GM21723 (cell line): Measurements from ENCODE around the gene SRRM2.

ENCODE experiments used
- ATAC-seq: cut with Tn5 transposase; IDR thresholded peaks from one replicate; pipeline ENCODE4 v1.9.1; 2021; ENCODE audit warnings: mild to moderate bottlenecking, moderate library complexity; ENCODE audit not compliant: unreplicated experiment

SRRM2 gene

DNA sequence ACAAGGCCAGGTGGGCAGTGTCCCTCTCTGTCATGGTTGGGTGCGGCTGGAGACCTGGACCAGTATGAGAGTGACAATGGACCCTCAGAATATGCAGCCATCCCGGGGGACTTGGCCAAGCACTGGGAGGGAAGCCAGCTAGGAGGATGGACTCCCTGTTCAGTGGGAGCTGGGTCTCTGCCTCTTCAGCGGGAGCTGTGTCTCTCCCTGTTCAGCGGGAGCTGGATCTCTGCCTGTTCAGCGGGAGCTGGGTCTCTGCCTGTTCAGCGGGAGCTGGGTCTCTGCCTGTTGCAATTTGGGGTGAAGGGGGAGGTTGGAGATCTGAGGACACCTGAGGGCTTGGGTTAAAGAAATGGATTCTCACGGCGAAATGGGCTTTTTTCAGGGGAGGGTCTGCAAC lies 38.7 kb downstream of the SRRM2 start:
- ATAC-seq: no peak

DNA sequence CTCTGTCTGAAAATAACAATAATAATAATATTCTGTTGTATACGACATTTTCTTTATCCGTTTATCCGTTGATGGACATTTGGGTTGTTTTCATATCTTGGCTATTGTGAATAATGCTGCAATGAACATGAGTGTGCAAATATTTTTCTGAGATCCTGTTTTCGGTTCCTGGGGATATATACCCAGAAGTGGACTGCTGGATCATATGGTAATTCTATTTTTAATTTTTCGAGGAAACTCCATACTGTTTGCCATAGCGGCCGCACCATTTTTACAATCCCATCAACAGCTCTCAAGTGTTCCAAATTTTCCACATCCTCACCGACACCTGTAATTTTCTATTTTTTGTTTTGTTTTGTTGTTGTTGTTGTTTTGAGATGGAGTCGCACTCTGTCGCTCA lies 40.5 kb downstream of the SRRM2 start:
- no peak for ATAC-seq

DNA sequence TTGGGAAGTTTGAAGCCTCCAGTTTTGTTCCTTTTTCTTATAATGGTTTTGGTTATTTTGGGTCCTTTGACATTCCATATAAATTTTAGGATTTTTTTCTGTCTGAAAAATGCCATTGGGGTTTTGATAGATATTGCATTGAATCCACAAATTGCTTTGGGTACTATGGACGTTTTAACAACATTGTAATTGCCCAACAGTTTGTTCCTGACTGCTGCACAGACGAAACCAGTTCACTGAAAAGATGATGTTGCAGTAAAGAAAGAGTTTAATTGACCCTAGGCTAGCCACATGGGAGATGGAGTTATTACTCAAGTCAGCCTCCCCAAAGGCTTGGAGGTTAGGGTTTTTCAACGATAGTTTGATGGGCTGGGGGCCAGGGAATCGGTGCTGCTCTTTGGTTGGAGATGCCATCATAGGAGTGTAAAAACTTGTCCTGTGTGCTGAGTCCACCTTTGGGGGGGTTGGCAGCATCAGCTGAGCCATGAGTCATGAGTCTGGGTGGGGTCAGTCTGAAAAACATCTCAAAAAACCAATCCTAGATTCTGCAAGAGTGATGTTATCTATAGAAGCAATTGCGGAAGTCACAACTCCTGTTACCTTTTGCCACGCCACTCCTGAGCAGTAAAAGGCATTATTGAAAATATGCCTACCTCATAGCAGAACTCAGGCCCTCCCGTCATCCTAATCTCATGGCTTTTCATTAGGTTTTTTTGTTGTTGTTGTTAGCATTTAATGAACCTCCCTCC lies 43.1 kb downstream of the SRRM2 start:
- ATAC-seq: no peak

DNA sequence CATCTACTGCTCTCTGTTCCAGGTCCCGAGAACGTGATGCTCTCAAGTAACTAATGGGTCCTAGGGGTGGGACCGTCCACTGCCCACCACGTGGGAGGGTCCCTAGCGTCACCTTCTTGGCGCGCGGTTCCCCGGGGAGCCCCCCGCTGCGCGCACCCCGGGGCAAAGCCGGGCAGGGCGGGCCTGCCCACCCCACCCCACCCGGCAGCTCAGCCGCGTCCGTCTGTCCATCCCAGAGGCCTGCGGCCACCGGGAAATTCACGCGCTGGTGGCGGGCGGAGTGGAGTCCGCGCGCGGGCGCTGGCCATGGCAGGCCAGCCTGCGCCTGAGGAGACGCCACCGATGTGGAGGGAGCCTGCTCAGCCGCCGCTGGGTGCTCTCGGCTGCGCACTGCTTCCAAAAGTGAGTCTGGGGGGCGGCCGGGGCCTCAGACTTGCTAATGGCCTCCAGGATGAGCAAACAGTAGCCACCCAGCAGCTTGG lies 46.3 kb downstream of the SRRM2 start:
- ATAC-seq: no peak

DNA sequence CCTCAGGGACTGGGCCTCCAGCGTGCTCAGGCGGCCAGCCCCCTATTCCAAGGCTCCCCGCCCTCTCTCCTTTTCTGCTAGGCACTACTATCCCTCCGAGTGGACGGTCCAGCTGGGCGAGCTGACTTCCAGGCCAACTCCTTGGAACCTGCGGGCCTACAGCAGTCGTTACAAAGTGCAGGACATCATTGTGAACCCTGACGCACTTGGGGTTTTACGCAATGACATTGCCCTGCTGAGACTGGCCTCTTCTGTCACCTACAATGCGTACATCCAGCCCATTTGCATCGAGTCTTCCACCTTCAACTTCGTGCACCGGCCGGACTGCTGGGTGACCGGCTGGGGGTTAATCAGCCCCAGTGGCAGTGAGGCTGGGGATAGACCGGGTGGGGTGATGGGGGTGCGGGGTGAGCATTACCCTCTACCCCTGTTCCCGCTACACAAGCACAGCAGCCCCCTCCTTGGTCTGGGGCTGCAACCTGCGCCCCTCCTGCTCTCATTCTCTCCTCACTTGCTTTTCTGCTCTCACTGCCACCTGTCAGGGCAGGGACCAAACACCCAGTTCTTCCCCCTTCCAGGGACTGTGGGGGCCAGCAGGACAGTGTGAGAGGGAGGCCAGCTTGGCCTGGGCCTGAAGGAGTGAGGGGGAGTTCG lies 46.9 kb downstream of the SRRM2 start:
- no peak for ATAC-seq

DNA sequence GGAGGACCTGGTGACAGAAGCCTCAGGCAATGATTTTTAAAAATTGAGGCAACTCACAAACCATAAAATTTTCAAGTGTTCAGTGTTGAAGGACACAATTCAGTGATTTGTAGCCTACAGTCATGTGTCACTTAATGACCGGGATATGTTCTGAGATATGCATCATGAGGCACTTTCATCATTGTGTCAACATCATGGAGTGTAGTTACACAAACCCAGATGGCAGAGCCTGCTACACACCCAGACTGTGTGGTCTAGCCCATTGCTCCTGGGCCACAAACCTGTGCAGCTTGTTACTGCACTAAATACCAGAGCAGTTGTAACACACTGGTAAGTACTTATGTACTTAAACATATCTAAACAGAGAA lies 47.4 kb downstream of the SRRM2 start:
- ATAC-seq: no peak

DNA sequence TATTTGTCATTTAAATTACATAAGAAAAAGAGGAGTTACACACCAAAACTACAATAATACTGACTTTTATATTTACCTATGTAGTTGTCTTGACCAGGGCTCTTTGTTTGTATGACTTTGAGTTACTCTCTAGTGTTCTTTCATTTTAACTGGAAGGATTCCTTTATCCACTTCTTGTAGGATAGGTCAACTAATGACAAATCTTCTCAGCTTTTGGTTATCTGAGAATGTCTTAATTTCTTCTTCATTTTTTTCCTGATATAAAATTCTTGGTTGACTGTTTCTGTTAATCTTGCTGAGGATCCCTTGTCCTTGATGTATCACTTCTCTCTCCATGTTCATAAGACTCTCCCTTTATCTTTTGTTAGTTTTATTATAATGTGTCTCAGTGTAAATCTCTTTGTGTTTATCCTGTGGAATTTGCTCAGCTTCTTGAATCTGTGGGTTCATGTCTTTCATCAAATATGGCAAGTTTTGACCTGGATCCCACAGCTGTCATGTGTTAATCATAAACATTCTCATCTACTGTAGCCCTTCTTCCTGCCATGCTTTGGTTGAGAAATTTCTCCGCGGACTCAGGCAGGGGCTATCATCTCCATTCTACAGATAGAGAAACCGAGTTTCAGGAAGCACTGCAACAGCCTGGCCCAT lies 51.2 kb downstream of the SRRM2 start:
- ATAC-seq: no peak

DNA sequence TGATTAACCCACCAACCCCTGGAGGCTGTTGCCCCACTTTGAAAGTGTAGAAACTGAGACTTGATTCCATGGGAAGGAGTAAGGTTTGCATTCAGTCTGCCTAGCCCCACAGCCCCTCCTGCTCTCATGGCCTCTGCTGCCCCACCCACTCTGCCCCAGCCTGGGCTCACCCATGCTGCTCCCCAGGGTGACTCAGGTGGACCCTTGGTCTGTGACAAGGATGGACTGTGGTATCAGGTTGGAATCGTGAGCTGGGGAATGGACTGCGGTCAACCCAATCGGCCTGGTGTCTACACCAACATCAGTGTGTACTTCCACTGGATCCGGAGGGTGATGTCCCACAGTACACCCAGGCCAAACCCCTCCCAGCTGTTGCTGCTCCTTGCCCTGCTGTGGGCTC lies 52.3 kb downstream of the SRRM2 start:
- ATAC-seq: no peak

DNA sequence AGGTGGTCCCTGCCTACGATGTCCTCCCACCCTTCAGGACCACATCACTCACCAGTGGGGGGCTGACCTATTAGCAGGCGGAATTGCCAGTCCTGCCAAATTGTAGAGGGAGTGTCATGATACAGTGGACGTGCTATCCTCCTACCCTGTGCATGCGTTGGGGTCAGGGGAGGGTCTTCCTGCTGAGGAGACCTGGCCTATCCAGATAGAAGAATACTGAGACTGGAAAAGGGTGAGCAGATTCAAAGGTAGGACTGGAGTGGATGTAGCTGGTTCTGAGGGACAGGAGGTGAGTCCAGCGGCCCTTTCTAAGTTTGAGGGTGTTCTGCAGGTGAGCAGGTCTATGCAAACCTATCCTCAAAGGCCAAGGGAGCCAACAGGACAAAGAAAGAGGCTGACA lies 53.8 kb downstream of the SRRM2 start:
- ATAC-seq: no peak

DNA sequence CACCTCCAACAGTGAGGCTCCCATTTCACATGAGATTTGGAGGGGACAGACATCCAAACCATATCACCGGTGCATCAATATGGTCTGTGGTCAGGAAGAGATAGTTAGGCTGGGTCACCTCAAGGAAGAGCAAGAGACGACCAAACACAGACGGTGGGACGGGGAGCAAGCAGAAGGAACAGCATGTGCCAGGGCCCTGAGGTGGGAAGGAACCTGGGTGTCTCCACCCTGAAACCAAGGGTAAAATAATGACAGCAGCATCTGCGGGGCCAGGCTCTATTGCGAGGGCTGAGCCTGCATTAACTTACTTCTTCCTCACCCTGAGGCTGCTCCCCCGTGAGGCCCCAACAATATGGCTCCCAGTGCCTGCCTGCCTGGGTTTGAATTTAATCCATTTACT lies 55.7 kb downstream of the SRRM2 start:
- no peak for ATAC-seq

DNA sequence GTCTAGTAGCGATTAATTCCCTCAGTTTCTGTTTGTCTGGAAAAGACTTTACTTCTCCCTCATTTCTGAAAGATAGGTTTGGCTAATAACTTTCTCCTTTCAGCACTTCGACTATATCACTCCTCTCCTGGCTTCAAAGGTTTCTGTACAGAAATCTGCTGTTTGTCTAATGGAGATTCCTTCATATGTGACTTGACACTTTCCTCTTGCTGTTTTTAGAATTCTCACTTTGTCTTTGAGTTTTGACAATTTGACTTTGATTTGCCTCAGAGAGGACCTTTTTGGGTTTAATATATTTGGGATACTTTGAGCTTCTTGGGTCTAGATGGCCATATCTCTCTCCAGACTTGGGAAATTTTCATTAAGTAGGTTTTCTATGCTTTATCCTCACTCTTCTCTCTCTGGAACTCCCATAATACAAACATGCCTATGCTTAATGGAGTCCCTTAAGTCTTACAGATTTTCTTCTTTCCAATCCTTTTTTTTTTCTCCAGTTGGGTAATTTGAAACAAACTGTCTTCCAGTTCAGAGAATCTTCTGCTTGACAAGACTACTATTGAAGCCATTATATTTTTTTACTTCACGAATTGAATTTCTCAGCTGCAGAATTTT lies 56.8 kb downstream of the SRRM2 start:
- ATAC-seq: no peak

DNA sequence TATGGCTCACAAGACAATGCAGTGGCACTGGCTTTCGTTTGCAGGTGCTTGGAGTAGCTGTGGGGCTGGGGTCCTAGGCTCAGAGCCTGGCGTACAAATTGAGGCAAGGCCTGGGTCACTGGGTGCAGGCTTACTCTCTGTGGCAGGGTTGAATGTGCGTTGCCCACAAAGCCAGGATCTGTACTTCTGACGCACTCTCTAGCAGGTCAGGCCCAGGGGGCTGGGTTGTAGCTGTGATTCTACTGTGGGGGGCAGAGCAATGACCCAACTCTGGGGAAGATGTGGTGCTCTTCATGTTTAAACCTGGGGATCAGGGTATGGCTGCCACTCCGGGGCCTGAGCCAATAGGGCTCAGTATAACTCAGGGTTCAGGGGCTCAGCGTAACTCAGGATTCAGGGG lies 58.2 kb downstream of the SRRM2 start:
- no peak for ATAC-seq

DNA sequence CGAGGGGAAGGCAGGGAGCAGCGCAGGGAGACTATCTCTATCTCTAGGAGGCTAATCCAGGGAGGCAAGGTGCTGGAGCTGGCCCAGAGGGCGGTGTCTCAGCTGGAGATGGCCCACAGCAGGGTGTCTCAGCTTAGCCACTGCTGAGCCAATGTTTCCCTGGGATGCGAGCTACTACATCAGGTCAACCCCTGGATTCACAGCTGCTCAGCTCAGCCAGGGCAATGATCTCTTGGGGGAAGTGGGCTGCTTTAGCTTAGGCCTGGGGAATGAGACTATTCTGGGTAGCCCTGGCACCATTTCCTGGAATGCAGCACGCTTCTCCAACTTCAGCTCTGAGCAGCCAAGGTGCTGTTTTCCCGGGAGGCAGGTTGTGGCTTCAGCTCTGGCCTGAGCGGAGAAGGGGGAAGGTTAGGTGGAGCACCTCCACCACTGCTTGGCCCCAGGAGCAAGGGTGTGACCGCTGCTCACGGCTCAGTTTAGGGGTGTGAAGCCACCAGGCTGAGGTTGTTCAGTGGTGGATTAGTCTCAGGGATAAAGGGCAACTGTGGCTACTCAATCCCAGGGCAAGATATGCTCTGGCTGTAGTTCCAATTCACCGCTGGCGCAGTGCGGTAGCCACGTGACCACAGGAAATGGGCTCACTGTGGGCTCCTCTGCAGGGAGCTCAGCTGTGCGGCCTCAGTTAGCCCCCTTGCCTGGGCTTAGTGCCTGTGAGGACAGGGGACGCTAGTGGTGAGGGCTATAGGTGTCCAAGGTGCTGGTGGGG lies 59.4 kb downstream of the SRRM2 start:
- ATAC-seq: no peak

DNA sequence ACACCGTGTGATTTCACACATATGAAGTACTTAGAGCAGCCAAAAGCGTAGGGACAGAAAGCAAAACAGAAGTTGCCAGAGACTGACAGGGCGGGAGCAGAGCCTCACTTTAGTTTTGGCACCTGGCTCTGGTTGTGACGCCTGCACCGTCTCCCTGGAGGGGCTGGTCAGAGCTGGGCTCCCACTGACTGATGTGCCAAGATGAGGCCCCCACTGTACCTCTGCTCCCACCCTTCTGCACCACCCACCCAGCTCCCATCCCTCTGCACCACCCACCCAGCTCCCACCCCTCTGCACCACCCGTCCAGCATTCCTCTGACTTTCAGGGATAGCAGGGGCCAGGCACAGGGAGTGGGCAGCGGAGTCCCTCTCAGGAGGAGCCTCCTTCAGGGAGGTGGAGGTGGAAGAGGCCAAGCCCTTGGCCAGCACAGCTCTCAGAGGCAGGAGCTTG lies 61.4 kb downstream of the SRRM2 start:
- ATAC-seq: no peak

DNA sequence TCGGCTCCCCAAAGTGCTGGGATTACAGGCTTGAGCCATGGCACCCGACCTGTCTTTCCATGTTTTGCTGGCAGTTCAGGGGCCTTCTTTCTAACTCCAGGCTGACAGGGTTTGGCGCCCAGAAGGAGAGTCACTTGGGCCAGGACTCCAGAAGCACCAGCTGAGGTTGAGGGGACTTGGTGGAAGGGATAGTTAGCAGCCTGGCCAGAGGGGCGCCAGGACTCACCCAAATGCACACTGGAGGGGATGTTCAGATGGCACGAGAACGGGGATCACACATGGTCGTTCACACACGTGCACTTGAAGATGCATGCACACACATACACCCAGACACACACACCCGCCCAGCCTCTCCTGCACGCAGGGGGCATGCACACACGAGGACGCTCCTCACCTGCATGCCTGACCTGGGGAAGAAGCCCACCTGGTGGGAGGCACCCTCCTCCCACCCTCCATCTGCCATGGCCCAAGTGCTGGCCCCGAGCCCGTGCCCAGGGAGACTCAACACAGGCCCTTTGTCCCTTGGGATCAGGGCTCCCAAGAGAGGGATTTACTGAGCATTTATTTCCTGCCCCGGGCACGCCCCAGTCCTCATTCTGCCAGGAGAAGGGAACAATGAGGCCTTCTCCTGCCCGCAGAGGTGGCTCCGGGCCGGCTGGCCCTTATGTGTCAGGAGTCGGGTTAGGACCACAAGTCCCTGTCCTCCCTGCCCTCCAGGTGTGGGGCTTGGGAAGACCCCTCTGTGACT lies 62.3 kb downstream of the SRRM2 start:
- ATAC-seq: no peak

DNA sequence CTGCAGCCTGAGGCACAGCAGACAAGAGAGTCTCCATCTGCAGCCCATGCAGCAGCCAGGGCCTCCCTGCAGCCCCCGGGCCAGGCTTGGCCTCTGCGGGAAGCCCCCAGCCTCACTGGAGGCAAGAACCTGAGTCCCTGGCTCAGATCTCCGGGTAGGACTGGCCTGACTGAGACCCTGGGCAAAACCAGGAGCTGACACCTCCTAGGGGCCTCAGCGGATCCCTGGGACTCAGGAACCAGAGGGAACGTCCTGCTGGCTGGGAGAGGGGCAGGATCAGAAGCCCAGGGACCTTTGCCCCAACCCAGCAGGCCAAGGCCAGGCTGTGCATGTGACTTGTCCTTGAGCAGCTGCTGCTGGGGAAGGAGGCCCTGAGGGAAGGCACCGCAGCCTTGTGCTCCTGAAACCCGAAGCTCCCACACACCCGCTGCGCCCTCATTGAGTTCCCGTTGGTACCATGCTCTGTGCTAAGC lies 62.9 kb downstream of the SRRM2 start:
- ATAC-seq: no peak

DNA sequence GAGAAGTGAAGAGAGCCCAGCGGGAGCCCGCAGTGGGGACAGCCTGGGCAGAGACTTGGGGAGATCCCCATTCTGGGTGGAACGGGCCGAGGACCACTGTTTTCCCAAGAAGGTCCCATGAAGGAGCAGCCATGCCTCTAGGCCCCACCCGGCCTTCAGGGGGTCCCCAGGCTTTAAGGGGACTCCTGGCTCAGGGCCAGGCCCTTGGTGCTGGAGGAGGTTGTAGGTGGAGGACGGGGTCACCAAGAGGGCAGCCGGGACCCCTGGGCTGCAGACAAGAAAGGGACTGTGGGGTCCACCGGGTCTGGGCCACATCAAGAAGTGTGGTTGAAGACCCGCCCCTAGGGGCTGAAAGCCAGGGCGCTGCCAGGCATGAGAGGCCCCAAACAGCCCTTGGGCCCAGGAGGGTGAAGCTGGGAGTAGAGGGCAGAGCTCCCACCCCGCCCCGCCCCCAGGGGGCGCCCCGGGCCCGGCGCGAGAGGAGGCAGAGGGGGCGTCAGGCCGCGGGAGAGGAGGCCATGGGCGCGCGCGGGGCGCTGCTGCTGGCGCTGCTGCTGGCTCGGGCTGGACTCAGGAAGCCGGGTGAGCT lies 64.4 kb downstream of the SRRM2 start, which contains the start of gene PRSS21:
Gene PRSS21, plus strand, starts transcription at position 487 of the 589 bp plus-strand sequence. Its CDS starts 32 bp downstream, at position 519.
- ATAC-seq: no peak

DNA sequence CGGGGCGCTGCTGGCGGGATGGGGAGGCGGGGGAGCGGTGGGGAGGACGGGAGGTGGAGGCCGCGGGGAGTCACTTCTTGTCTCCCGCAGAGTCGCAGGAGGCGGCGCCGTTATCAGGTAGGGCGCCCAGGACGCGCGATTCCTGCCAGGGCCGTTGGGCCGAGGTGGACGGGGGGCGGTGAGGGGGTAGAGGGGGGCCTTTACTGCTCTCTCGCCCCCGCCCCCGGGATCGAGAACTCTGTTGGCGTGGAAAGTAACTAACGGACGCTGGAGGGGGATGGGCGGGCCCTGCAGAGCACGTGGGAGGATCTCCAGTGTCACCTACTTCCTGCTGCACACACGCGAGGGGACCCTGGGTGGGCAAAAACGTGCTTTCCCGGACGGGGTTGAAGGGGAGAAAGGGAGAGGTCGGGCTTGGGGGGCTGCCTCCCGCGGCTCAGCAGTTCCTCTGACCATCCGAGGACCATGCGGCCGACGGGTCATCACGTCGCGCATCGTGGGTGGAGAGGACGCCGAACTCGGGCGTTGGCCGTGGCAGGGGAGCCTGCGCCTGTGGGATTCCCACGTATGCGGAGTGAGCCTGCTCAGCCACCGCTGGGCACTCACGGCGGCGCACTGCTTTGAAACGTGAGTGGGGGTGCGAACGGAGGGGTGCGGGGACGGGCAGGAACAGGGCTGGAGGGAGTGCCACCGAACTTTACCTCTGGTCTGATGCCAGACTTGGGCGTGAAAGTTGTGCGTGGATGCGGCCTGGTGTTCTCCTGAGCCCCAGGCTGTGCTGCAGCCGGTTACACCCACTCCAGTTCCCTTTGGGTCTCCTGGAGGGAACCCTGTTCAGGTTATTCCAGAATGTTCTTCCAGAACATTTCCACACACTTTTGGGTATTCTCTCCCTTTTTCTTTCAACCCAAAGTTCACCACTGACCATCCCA lies 65.2 kb downstream of the SRRM2 start:
- no peak for ATAC-seq
